Measurements from ENCODE around the gene CCDC30.
A peak's percentile ranks its signal among the peaks of the same experiment; 100 is the strongest.

Gene CCDC30

DNA sequence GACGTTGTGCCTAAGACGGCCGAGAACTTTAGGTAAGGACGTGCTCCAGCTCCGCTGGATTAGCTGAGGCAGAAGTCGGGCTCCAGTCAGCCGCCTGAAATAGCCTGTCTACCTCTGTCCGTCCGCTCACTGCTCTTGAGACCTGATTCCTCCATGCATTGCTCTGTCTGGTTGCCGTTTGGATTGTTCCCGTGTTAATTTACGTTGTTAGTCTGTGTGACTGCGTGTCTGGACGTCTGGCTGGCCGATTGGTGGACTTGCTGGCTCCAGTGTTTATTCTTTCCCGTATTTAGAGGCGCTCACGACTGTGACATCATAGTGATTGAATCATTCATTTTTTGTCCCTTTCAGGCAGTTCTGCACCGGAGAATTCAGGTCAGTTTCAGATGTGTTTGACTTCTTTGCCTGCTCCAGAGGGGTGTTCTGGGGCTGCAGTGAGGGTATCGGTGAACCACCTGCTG is 195.8 kb downstream of the CCDC30 start:
- DNase-seq = no peak

DNA sequence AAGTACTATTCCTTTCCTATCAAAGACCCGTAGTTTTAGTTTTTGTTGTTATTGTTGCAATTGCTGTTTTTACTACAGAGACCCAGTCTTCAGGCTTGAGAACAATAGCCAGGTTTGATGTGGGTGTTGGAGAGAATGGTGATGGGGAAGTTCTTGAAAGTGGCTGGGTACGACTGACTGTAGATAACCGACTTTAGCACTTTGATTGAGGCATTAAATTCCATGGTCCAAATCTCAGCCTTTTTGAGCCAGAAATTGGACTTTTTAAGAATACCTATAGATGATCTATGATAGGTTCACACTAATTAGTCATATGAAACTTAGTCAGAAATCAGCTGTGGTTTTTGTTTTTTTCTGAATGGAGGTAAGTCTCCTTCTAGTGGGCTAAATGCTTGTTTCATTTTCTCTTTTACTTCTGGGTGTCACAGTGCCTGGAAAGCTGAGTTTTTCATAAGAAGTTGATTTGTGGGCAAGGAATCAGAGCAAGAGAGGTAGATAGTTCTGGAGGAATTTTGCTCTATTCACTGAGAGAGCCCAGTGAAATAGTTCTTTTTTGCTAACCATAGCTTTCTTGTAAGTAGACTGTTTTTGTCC is 197.9 kb downstream of the CCDC30 start:
- no peak for DNase-seq

DNA sequence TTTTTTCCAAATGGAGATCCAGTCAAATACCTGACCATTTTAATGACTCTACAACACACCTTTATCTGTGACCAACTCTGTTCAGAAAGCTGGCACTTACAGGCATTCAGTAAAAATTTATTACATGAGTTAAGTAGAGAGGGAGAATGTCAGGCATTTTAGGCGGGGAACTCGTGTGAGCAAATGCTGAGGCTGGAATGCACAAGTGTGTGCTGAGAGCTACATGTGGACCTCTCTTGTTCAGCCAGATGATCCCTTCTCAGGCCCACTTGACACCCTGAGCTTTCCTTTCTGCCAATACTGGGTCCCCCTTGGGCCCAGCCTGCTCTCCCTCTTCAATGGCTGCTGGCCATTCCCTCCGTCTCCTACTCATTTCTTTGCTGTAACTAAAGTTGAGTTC is 206.8 kb downstream of the CCDC30 start:
- no peak for DNase-seq

- DNase-seq = no peak
Observed at GRCh38 chr1:42670425-42670824, 207.3 kb downstream of the CCDC30 start.

DNA sequence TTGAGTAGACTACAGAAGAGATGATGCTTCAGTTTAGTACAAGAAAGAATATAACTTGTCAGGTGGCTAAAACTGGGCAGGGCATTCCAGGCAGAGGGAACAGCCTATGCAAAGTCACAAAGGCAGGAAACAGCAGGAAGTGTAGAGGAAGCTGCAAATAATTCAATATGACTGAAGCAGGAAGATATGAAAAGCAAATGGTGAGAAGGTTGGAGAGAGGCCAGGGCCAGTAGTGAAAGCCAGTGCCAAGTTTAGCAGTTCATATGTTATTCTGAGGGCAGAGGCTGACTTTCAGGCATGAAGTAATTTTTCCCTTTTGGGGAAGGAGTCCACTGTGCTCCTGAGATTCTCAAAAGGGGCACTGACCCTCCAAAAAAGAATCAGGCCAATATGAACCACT is 211.1 kb downstream of the CCDC30 start:
- DNase-seq = no peak

DNA sequence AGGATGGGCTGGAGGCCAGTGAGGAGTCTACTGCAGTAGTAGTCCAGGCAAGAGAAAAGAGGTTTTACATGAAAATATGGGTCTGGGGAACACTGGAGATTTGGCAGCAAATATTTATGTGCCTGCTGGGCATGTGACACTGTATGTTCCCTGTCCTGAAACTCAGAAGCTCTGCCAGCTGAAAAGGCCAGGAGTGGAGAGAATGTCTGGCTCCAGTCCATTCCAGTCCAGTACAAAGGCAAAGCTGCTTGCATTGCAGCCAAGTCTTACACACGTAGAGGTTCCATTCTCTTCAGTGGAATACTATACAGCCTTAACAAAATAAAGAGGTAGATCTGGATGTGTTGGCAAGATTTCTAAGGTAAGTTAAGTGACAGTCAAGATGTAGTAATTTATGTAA is 211.6 kb downstream of the CCDC30 start:
- no peak for DNase-seq

DNA sequence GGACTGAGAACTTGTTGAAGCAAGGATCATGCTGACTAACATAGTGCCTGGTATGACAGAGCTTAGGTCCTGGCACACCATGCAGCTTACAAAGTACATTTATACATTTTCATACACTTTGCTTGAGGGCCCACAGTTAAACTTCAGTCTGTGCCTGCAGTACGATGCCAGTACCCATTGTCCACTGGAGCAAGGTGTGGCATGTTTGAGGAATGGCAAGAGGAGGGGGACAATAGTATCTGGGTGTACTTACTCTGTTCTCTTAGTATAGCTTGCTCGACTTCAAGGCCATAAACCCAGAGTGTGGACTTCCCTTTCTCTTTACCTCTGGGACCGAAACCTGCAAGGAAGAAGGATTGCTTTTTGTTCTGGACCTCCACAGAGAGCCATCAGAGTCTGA is 212.4 kb downstream of the CCDC30 start:
- DNase-seq = no peak

DNA sequence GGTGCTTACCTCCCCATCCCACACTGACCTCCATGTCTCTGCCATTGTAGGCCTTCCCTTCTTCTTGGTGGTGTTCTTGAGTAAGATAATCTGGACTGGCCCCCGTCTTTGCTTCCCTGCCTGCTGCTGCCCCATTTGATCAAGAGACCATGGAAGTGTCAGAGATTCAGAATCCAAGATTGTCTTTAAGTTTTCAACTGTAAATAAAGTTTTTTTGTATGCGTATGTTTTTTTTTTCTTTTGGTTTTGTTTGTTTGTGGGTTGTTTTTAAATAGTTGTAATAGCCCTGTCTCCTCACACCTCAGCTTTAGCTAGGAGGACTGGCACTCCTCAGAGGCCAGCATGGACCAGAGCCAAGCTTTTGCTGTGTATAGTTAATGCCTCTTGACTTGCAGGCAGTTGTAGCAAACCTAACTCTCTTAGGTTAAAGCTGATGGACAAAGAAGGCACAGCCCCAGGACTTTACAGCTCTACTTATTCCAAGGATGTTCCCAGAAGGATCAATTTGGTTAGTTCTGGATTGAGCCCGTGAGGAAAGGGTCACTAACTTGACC is 213.5 kb downstream of the CCDC30 start:
- no peak for DNase-seq

DNA sequence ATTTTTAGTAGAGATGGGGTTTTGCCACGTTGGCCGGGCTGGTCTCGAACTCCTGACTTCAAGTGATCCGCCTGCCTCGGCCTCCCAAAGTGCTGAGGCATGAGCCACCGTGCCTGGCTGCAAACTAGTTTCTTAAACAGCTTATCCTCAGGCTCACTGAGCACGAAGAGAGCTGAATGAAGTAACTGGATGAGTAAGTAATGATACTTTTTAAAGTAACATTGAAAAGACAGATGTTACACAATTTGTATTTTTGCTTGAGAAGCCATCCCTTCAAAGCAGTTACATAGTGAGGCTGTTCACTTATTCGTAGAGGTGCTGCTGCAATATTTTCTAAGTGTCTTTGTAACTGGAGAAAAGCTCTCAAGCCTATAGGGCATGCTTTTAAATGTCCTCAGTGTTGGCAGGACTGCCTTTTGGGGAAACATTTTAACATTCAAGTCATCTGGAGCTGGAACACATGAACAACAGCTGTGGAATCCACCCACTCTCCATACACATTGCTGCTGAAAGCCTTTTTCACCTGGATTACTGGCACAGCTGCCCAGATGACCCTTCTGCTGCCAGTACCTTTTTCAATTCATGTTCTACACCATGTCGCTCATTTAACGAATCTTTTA is 216.4 kb downstream of the CCDC30 start:
- no peak for DNase-seq

- no peak for DNase-seq
Observed at GRCh38 chr1:42680055-42680454, 217.0 kb downstream of the CCDC30 start.

DNA sequence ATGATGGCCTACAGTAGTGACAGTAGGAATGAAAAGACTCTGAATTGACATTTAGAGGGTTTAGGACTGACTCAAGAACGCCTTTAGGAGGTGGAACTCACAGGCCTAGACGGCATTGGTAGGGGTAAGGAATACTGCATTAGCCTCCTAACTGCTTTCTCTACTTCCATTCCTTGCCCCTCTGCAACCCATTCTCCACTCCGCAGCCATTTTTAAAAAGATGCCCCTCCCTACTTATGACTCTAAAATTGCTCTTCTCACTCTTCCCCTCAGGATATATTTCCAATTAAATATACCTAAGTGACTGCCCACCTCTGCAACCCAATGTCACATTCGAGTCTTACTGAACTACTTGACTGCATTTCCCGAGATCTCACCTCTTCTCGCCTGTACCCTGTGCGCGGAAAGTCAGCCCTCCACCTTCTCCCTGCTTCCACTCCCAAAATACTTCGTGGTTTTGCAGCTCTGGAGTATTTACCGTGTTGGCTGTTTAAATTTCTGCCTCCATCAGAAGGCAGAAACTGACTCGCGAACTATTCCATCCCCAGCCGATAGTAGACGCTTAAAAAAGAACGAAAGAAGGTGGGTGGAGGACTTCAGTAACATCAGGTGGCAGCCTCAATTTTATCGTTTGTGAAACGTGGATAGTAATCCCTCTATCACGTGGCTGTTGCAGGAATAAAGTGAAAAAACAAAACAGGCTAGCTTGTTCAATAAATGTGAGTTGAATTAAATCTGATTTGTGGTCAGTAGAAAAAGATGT is 218.0 kb downstream of the CCDC30 start:
- peak in 1 of 14 donors; percentile 46 for DNase-seq

DNA sequence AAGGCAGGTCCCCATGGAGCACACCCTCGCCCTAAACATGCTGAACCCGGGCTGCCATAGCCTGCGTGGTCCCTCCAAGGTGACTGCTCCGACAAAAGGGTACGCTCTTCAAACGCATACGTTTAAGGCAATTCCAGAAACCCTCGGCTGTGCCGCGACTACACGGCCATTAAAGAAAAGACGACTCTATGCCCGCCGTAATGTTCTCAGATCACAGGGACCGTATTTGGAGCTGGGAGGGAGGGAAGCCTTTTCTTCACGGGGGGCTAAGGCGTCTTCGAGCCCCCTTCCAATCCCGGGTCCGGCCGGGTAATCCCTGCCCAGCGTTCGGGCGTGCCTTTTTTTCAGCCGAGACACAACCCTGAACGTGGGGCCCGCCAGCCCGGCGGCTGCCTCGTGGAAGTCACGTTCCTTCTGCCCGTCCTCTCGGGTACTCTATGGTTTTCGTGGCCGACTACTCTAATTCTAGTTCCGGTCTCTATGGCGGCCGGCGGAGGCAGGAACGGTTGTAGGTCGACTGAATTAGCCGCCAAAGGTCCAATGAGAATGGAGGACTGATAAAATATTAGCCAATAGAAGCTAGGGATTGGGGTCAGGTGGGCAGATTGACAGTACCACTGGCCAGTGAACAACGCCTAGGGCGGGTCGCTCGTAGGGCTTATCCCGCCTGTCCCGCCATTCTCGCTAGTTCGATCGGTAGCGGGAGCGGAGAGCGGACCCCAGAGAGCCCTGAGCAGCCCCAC is 218.8 kb downstream of the CCDC30 start, which contains the start of gene YBX1:
YBX1 (plus strand) TSS at position 678 of the 743 bp plus-strand sequence. CDS start 148 bp downstream, outside the sequence.
- DNase-seq = peak; percentile 51 to 99 (median 94)

- DNase-seq = peak in 2 of 14 donors; percentile 64 to 69
Observed at GRCh38 chr1:42682484-42682738, 219.3 kb downstream of the CCDC30 start.

- DNase-seq = peak in 12 of 14 donors; percentile 28 to 80 (median 52)
Observed at GRCh38 chr1:42682739-42683531, 219.8 kb downstream of the CCDC30 start.

DNA sequence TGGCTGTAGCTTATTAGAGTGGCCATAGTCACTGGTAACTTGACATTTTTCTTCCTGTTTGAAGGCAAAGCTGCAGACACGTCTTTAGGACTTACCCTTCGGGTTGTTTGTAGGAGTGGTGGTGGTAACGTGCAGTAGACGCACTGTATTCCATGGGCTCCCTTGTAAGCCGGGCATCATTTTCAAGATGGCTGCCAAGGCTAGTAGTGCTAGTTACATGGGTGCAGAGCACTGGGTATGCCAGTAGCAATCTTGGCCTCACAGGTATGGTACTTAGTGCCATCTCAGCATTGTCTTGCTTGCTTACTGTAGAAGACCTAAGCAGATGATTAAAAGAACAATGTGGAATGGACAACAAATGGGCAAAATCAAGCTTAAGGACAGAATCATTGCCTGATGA is 221.1 kb downstream of the CCDC30 start:
- no peak for DNase-seq

GRCh38 chr1:42686418-42686817 is 223.3 kb downstream of the CCDC30 start:
- no peak for DNase-seq

DNA sequence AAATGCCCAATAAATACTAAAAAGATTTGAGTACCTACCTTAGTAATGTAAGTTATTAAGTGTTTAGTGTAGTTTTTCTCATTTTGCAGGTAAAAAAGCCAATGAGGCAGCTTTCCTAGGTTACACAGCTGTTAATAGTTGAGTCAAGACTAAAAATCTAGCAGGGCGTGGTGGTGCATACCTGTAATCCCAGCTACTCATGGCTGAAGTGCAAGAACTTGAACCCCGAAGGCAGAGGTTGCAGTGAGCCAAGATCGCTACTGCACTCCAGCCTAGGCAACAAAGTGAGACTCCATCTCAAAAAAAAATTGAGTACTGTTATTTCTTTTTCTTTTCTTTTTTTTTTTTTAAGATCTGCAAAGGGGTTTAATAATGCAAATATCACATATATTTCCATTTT is 226.8 kb downstream of the CCDC30 start:
- DNase-seq = no peak

DNA sequence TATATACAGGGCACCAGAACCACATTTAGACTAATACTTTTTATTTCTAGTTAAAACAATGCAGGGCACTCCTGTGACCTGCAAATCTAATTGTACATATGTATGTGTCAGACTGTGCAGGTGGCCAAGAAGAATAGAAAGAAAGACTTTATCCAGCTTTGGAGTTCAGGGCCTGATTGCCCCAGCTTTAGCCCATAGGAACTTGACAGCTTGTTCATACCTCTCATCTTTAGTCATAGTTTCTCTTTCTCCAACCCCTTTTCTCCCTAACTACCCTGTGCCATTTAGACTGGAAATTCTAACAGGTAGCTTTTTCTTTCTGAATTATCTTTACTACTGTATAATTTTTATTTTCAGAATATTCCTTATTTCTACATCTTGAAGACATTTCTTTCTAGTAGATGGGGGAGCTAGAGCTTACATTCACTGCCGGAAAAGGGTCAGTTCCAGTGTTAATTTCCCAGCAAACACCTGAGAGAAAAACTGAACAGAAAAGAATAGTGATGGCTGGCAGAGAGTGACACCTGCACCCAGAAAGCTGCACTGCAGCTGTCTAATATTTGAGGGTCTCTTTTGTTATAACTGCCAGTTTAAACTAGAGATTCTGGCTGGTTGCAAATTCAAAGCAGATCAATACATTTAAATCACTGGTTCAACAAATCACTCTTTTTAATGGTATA is 227.5 kb downstream of the CCDC30 start:
- DNase-seq = no peak

- DNase-seq = no peak
Observed at GRCh38 chr1:42691157-42691498, 228.0 kb downstream of the CCDC30 start.

- DNase-seq = no peak
Observed at GRCh38 chr1:42692461-42692860, 229.4 kb downstream of the CCDC30 start.

DNA sequence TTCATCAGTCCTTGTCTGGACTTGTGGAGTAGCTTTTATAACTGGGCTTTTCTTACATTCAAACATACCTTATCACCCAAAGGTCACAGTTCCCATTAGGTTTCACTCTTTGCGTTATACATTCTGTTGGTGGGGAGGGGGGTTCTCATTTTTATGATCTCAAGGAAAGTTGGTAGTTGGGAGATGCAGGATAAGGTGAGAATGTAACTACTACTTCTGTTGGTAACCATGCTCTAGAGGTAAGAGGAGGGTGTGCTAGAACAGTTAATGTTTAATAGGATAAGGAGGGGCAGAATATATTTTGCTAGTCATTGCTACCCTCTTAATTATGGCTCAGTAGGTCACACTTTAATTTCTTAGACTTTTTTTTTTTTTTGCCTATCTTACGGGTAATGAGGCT is 229.8 kb downstream of the CCDC30 start:
- no peak for DNase-seq

Measured in C1 segment of cervical spinal cord (tissue), 14 donors.